ENCODE results near the gene GHITM.

- TF ChIP-seq CTCF (conservative IDR thresholded peaks at IDR 0.05; ENCODE audit: low read depth, low read length), result no peak
- TF ChIP-seq EZH2 (IDR thresholded peaks at IDR 0.05; ENCODE audit: borderline replicate concordance, low read depth, low read length, poor library complexity, severe bottlenecking), result no peak
Measured at GRCh38 chr10:84118395-84119006, 20.8 kb upstream of the GHITM start.
